CD4-positive, alpha-beta T cell treated with Interleukin-21 for 1 hour (primary cell): ENCODE results near the gene EFHD2.
"Not testable (repeated sequence)": the region's sequence is repeated elsewhere in the genome, so short reads cannot be mapped to it uniquely, and the experiment has no call there.

Experiments
- DNase-seq: peaks from one replicate; pipeline ENCODE4 v3.0.0-alpha.2; 2020

Gene EFHD2

DNA sequence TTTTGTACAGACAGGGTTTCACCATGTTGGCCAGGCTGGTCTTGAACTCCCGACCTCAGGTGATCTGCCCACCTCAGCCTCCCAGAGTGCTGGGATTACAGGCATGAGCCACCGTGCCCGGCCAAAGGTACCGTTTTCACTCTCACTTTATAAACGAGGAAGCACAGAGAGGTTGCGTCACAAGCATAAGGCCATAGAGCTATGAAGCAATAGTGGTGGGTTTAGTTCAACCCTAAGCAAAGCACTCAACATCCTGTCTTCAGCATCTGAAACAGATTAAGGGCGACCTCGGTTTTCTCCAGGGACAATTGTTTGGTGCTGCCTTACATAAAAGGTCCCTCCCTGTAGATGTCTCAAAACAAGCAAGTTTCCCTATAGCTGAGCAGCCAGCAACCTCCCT is 25.1 kb downstream of the EFHD2 start:
- DNase-seq: not testable (repeated sequence)

DNA sequence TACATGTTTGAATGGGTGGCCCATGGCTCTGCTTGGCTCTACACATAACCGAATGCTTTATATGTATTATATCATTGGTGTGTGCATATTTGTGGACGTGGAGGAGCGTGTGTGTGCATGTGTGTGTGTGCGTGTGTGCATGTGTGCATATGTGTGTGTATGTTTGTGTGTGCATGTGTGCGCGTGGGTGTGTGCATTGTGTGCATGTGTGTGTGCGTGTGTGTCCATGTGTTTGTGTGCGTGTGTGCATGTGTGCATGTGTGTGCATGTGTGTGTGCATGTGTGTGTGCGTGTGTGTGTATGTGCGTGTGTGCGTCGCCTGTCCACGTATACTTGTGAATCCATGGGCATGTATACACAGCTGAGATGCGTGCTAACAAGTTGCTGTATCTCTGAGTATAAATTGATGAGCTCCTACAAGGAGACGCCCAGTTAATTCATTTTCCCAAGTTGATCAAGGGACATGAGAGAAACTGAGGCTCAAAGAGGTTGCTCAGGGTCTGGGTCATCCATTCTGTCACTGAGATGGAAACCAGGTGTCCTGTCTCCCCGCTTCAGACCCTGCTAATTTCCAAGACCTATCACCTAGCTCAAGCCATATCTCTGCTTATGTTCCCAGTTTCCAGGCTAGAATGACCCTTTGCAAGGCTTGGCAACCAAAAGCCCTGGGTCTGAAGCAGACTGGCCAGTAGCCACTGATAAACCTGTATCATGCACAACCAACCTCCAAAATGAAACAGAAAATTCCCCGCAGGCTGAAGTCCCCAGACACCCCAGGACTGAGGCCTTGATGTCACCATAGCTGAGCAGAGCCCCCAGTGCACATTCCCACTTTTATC is 25.8 kb downstream of the EFHD2 start:
- no peak for DNase-seq

DNA sequence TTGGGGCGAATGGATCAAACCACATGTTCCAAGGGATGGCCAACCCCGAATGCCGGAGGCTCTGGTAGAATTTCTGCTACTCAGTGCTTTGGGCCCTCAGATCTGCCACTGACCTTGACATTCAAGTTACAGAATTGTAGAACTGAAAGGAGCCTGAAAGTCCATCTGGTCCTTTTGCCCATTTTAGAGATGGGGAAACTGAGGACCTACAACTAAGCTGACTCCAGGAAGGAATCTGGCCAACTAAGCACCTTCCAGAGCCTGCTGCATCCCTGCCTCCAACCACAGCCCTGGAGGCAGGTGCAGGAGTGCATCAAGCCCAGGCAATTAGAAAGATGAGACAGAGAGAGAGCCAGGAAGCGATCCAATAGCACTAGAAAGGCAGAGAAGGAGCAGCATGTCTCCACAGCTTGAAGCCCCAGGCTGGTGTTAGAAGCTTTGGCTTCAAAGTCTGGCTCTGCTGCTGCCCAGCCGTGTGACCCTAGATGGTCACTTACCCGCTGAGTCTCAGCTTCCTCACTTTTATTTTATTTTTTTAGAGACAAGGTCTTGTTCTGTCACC is 27.3 kb downstream of the EFHD2 start:
- DNase-seq: no peak

DNA sequence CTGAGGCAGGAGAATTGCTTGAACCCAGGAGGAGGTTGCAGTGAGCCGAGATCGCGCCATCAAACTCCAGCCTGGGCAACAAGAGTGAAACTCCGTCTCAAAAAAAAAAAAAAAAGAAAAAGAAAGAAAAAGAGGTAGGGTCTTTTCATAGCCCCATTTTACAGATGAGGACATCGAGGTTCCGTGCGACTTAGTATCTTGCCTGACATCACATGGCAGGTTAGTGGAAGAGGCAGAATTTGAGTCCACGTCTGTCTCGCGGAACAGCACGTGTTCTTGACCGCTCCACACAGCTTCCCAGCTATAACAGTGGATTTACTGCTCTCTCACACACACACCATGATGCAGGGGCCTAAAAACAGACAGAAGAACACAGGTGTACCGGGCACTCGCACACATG is 29.6 kb downstream of the EFHD2 start:
- no peak for DNase-seq

DNA sequence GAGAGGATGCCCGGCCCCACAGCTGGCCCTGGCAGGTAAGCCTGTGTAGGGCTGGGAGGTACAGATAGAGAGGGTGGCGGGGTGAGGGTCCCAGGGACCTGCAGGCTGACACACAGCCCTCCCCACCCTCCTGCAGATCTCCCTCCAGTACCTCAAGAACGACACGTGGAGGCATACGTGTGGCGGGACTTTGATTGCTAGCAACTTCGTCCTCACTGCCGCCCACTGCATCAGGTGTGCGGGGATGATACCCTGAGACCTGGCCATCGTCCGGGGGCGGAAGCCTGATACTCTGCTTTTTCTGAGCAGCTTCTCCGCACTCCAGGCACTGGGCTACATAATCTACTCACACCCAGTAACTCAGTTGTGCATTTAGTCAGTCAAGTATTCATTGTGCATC is 30.7 kb downstream of the EFHD2 start:
- DNase-seq: no peak

DNA sequence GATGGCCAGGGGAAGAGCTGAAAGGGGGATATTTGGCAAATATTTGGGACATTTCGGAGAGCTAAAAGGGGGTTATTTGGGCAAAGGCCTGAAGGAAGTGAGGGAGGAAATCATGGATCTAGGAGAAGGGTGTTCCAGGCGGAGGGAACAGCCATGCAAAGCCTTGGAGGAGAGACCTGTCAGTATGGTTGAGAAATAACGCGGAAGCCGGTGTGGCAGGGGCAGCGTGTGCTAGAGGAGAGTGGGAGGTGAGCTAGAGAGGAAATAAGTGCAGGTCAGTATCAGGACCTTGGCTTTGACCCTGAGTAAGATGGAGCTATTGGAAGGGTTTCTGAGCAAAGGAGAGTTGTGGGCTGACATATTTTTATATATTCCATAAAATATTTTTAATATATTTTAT is 31.6 kb downstream of the EFHD2 start:
- no peak for DNase-seq

DNA sequence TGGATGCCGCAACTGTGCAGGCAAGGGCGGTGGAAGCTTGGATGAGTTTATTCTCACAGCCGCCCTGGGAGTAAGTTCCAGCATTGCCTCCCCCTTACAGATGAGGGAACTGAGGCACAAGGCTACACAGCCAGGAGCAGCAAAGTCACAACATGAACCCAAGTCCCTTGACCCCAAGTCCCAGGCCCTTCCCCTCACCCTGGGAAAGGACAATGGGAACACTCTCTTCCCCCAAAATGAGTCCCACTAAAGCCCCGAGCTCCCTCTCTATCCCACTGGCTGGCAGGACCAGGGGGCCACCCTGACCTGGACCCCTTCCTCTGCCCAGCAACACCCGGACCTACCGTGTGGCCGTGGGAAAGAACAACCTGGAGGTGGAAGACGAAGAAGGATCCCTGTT is 32.4 kb downstream of the EFHD2 start:
- no peak for DNase-seq

DNA sequence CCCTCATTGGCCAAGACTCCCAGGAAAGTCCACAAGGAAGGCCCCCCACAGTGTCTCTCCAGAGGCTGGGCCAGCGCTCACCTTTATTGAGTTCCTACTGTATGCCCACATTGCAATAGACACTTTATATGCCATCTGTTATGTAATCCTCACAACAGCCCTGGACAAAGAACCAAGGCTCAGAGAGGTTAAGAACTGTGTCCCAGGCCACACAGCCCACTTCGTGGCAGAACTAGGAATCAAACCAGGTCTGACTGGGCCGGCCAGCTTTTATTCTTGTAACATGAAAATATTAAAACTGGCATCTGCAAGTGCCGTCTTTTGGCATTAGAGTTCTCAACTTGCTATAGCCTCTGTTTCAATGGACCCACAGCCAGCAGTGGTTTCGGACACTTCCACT is 33.1 kb downstream of the EFHD2 start:
- DNase-seq: no peak

DNA sequence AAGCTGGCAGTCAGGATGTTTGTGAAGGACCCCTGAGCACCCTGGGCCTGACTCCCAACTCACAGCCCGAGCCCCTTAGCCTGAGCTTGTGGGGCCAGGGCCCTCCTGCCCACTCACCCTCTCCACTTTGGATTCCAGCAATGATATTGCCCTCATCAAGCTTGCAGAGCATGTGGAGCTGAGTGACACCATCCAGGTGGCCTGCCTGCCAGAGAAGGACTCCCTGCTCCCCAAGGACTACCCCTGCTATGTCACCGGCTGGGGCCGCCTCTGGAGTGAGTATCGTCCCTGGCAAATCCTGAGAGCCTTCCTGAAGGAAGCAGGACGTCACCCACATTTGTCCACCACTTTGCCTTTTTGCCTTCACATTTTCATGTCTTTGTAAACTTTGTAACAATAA is 33.6 kb downstream of the EFHD2 start:
- DNase-seq: no peak

DNA sequence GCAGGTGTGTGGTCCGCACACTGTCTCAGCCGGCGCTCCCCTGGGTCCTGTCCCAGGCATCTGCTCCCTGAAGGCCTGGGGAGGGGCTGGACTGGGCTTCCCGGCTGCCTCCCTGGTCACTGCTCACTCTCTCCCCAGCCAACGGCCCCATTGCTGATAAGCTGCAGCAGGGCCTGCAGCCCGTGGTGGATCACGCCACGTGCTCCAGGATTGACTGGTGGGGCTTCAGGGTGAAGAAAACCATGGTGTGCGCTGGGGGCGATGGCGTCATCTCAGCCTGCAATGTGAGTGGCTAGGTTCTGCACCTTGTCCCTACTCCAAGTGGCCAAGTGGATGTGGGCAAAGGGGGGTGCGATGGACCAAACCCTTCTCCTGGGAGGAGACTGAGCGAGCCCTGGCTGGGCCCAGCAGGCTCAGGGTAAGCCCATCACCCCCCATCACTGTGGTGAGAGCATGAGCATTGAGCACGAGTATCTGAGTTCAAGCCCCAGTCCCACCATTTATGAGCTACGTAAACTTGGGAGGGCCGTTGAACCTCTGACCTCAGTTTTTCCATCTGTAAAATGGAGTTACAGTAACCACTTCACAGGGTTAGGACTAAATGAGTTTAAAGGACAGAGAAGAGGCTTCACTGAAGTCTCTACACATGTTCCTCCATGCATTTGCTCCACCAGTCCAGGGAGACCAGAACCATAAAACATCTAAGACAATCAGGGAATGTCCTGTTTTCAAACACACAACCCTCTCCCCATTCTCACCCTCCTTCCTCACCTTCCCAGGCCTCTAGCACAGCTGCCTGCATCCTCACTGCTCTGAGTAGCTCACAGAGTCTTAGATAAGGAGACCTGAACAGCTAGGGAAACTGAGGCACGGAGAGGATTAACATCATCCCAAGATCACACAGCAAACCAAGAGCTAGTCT is 35.0 kb downstream of the EFHD2 start:
- no peak for DNase-seq

DNA sequence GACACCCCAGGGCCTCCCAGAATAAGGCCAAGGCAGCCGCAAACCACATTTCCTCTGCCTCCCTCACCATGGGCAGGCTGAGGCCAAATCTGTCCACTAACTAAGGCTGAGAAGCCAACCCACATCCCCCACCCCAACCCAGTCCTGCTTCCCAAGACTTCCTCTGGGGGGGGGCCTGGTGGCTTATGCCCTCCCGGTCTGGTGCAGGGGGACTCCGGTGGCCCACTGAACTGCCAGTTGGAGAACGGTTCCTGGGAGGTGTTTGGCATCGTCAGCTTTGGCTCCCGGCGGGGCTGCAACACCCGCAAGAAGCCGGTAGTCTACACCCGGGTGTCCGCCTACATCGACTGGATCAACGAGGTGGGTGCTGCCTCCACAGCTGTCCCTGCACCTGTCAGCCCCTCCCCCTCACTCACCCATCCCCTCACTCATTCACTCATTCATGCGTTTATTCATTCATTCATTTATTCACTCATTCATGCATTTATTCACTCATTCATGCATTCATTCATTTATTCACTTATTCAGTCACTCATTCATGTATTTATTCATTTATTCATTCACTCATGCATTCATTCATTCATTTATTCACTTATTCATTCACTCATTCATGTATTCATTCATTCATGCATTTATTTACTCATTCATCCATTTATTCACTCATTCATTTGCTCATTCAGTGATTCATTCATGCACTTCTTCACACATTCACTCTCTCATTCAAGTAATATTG is 35.9 kb downstream of the EFHD2 start:
- no peak for DNase-seq

DNA sequence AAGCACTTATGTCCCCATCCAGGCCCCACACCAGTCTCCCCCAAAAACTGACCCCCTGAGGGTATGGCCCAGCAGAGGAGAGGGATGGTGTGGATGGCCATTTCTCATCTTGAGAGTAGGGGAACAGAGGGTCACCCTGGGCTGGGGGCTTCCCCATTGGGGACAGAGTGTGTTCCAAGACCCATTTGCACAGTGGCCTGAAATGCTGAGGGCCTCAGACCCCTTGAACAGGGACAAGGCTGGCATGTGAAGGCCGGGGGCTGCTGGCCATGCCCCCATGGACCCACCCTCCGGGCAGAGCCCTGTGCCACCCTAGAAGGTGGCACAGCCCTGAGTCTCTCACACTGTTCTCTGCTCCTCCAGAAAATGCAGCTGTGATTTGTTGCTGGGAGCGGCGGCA is 36.5 kb downstream of the EFHD2 start:
- DNase-seq: no peak

DNA sequence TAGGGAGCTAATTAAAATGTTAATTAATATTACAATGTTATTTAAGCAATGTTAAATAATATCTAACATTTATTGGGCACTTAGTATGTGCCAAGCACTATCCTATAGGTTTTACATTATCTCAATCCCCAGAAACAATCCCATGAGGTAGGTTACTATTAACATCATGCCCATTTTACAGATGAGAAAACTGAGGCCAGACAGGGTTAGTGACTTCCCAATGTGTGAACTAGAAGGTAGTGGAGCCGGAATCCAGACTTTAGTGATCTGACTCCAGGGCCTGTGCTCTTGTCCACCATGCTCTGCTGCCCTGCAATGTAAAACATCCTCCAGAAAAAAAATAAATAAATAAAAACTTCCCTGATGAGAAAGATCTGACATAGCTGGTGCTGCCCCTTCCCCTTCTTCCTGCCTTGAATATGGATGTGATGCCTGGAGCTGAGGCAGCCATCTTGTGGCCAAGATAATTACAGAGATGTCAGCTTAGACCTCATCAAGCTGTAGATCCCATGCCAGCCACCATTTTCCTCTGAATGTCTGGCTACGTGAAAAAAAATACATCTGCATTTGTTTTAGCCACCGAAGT is 39.3 kb downstream of the EFHD2 start:
- DNase-seq: no peak

DNA sequence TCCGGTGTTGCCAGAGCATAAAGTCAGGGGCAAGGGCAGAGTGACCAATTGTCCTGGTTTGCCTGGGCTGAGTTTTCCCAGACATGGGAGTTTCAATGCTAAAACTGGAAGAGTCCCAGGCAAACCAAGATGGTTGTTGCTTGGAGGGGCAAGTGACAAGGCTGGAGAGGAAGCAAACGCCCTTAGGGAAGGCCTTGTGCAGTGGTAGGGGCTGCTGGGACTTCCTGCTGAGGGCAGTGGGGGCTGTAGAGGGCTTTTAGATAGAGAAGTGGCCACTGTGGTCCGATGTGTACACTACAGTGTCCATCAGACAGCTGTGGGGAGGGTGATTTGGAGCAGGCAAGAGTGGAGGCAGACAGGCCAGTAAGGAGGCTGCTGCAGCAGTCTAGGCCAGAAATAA is 39.9 kb downstream of the EFHD2 start:
- no peak for DNase-seq

DNA sequence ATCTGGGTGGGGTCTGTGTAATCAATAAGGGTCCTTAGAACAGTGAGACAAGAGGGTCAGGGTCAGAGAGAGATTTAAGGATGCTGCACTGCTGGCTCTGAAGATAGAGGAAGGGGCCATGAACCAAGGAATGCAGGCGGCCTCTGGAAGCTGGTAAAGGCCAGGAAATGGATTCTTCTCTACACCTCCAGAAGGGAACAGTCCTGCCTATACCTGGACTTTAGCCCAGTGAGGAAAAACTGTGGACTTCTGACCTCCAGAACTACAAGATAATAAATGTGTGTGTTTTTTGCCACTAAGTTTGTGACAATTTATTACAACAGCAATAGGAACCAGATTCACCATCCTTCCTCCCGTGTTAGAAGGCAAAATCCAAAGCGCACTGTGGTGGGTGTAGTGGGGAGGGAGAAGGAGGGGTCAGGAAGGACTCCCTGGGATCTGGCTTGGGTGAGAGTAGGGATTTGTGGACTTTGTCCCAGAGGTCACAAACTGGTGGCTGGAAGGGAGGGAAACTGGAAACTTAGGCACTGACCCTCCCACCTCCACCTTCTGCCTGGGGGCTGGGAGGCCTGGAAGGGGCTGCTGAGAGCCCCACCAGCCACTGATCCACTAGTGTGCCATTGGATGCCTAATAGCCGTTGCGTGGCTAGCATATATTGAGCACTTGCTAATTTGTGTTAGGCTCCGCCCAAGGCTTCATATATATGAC is 41.5 kb downstream of the EFHD2 start:
- no peak for DNase-seq

DNA sequence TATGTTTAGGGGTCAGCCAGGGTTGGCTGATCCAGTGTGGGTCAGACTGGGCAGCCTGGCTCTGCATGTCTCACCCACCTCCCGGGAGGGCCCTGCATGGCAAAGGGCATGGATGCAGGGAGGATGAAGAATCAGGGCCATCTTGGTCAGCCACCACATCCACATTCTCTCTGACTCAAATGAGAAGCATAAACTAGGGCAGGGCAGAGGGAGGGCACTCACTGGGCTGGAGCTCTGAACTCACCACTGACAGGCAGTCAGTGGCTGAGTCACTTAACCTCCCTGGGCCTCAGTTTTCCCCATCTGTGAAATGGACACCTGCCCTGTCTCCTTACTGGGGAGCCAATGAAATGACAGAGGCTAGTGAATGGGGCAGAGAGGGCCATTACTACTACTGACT is 42.5 kb downstream of the EFHD2 start:
- DNase-seq: no peak

DNA sequence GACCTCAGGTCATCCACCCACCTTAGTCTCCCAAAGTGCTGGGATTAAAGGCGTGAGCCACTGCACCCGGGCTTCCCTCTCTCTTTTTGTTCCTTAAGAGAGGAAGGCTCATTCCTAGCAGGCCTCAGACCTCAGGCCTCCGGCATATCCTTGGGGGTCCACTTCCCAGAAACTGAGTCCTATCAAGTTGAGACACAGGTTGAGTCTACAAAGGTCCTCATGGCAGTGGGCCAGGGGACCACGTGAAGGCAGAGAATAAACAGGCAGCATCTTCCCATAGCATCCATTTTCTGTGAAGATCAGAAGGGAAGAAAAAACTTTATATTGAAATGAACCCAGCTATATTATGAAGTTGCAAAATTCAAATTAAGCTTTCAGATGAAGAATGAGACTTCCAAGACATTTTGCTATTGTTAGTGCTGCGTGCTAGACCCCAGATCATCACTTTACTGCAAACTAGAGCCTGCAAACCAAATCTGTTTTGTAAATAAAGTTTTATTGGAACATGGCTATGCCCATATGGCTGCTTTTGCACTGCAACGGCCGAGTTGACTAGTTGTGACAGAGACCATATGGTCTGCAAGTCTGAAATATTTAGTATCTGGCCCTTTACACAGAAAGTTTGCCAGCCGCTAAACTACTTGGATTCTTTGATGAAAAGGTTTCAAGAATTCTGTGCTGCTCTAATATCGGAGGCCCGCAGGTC is 43.3 kb downstream of the EFHD2 start:
- DNase-seq: no peak

DNA sequence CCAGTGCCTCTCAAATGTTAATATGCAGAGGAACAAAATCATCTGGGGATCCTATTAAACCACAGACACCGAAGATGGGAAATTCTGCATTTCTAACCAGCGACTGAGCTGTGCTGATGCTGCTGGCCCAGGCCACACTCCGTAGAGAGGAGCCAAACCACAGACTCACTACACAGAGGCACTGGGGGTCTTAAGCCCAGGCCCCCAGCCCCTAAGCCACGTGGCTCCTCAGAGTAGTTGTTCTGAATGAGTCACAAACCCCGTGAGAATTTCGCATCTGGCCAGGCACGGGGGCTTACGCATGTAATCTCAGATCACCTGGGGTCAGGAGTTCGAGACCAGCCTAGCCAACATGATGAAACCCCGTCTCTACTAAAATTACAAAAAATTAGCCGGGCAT is 44.0 kb downstream of the EFHD2 start:
- DNase-seq: no peak

DNA sequence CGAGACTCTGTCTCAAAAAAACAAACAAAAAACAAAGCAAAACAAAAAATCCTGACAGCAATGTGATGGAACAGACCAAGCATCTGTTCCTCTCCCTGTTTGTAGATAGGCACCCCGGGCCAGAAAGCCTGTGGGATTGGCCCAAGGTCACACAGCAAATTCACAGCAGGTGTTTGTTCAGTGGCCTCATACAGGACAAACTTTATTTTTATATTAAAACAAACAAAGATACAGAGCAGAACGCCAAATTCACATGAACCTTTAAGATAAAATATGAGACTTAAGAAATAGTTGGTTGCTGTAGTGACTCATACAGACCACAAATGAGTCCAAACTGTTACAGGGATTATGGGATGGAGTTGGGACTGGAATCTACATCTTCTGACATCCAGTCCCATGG is 44.6 kb downstream of the EFHD2 start:
- no peak for DNase-seq

DNA sequence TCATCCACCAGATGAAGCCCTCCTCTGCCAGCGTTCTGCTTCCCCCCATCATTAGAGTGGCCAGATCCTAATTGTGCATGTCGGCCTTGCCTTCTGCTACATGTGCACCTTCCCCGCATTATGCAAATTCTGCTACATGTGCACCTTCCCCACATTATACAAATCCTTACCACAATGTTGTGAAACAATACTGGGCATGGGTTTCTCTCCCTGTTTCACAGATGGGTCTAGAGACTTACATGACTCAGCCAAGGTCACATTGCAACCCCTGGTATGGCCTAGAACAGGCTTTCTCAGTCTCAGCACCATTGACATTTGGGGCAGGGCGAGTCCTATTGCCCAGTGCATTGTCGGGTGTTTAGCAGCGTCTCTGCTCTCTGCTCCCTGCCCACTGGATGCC is 45.8 kb downstream of the EFHD2 start:
- no peak for DNase-seq

DNA sequence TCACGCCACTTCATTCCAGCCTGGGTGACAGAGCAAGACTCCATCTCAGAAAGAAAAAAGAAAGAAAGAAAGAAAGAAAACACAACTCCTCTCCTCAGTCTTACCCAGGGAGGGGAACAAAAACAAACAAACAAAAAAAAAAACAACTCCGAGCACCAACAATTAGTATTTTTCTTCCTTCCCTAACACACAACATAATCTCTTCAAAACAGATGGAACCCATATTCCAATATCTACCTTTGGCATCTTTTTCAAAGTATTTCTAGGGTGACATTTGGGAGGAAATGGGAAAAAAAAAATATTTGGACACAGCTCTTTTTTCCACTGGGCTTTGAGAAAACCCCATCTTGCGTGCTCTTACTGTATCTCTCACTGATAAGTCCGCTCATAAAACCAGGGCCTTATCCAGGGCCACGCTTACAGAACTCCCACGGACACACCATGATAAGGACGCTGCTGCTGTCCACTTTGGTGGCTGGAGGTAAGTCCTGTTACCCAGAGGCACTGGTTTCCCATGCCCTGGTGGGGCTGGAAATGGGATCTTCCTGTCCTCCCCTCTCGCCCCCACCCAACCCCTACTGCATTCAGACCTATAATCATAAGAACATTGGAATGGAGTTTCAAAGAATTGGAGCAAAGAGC is 46.7 kb downstream of the EFHD2 start, which contains the start of gene CELA2A:
Gene CELA2A, plus strand, starts transcription at position 420 of the 642 bp plus-strand sequence. Its CDS starts 22 bp downstream, at position 442.
- DNase-seq: no peak
